ENCODE measurements around the gene ARHGEF33. TPM values are rescaled to one million over a fixed set of nuclear protein-coding genes. Genes with fewer than 3 reads are reported as not detected.

The ARHGEF33 gene
- total RNA-seq, 1 experiment from 2014 or later = not detected

DNA sequence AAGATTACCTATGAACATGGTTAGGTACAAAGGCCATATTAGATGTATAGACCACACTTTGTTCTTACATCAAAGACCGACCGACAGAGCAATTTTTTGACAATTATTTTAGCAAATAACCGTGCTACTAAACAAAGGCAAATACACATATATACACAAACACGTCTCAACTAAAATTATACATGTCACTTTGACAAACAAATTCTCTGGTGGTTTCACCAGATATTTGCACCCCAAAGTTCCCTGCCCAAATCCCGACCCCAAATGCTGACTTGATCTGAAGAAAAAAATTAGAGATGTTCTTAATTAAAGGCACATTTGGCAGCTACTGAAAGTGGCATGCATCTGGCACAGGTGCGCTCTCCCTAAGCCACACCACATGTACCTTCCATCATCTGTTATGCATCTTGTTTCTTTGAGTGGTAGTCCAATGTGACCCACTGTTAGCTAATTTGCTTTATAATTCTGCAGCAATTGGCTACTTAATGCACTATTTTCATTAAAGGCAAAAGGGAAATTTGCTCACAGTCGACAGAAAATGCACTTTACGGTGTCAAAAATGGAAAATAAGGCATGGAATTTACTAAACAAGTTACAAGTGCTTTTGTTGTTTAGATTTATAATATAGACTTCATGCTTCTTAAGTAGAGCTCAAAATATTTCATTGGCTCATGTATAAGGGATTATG is 92.1 kb downstream of the ARHGEF33 start:
- DNase-seq (ENCODE audit: low read depth) = no peak
- in situ Hi-C loops (cut with HindIII; ENCODE audit: low pct_unique_long_range_greater_than_20kb, low sequenced_read_pairs) = no loop called here

DNA sequence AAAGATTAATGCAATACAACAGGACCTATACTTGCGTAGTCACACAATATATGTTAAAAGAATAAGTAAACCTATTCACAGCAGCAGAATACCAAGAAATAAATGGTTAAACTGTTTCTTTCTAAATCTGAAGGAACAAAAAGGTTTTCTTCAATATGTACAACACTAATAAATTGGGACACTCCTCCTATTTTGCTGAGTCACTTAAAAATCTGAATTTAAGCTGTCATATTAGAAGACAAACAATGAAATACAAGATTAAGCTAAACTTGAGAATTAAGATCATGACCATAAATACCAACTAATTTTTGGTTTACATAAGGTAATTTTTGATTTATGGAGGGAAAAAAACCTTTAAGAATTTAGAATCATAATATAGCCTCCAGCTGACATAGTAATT is 92.8 kb downstream of the ARHGEF33 start:
- DNase-seq (ENCODE audit: low read depth) = no peak
- in situ Hi-C loops (cut with HindIII; ENCODE audit: low pct_unique_long_range_greater_than_20kb, low sequenced_read_pairs) = no loop called here

GRCh38 chr2:38988716-38989115 is 99.0 kb downstream of the ARHGEF33 start:
- no peak for DNase-seq (ENCODE audit: low read depth)
- in situ Hi-C loops (cut with HindIII; ENCODE audit: low pct_unique_long_range_greater_than_20kb, low sequenced_read_pairs) = no loop called here

DNA sequence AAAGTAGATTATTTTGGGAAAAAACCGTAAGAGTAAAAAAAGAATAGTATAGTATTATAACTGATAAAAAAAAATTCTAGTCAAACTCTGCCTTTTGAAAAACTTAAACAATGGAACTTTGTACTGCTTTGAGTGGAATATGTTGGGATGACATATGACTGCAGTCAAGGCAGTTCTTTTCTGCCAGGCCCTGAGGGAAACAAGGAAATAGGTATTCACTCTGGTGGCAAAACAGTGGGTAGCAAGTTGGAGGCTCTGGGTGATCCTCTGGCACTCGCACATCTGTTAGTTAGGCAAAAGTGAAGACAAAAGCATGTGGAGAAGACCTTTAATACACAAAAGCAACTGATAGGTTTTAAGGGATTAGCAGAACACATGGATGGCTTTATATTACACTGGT is 102.2 kb downstream of the ARHGEF33 start:
- DNase-seq (ENCODE audit: low read depth) = no peak
- in situ Hi-C loops (cut with HindIII; ENCODE audit: low pct_unique_long_range_greater_than_20kb, low sequenced_read_pairs) = no loop called here

GRCh38 chr2:38997781-38998180 is 108.1 kb downstream of the ARHGEF33 start:
- DNase-seq (ENCODE audit: low read depth) = peak; percentile 63
- in situ Hi-C loops (cut with HindIII; ENCODE audit: low pct_unique_long_range_greater_than_20kb, low sequenced_read_pairs) = no loop called here

DNA sequence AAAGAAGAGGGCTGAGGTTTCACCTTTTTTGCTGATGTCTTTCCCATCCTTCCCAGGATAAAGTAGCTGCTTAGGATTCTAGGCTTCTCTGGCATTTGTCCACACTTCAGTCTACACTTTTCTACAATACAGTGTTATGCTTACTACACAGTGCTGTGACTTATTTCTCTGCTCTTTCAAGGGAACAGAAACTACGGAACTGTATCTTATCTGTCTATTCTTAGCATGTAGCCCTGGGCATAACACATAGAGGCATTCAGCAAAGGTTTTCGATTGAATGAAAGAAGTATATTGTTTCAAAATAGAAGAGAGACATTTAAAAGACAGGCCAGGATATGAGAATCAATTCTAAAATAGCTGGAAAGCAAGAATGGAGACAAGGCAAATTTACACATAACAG is 110.9 kb downstream of the ARHGEF33 start:
- DNase-seq (ENCODE audit: low read depth) = no peak
- in situ Hi-C loops (cut with HindIII; ENCODE audit: low pct_unique_long_range_greater_than_20kb, low sequenced_read_pairs) = no loop called here

DNA sequence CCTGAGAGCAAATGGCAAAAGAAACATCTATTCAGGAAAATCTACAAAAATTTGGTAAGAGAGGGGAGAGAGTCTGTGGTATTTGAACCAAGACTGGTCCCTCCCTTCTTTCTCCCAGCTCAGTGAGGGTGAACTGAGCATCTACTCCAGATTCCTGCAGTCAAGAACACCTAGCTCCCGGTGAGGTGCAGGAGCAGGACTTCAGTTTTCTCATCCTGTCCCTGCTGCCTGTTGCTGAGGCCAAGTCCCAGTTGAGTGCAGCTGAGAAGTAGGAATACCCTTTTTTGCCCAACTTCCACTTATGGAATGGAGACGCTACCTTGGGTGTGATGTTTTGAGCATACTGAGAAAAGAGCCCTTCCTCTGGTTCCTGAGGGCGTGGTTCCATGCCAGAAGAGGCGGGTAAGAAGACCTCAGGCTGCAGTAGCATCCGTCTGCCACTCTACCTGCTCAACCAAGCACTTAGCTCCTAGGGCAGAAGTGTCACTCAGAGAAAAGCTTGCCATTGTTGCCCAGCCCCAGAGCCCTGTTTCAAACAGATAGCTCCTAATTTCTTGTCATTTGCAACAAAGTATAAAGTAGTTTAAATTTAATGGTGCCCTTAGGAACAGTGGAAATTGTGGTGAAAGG is 118.3 kb downstream of the ARHGEF33 start:
- DNase-seq (ENCODE audit: low read depth) = no peak
- in situ Hi-C loops (cut with HindIII; ENCODE audit: low pct_unique_long_range_greater_than_20kb, low sequenced_read_pairs) = no loop called here

DNA sequence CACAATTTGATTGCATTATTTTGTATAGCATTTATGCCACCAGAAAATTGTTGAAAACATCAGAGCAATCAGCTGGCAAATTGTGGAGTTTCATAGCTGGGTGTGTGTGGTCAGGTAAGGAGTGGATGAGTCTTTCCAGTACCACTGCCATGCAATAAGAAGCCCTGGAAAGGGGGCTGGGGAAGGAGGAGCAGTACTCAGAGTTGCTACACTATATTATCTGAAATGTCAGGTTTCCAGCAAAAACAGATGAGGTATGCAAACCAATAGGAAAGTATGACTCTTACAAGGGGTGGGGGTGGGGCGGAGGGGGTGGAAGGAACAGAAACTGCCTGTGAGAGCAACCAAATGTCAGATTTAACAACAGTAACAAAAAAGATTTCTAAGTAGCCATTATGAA is 119.0 kb downstream of the ARHGEF33 start:
- in situ Hi-C loops (cut with HindIII; ENCODE audit: low pct_unique_long_range_greater_than_20kb, low sequenced_read_pairs) = no loop called here

DNA sequence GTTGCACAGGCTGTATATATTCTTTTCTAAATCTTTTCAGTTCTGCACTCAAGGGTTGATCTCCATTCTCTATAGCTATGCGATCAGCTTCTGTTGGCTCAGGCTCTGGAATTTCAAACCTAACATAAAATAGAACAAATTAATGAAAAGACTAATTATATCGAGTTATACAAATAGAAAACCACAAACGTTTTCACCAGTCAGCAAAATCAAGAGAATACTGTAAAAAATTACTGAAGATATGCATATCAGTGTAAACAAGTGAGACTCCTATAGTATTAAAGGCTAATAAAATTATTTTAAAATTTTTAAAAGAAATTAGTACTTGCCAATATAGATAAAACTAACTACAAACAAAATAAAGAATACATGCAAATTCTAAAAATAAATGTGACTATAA is 124.2 kb downstream of the ARHGEF33 start:
- DNase-seq (ENCODE audit: low read depth) = no peak
- in situ Hi-C loops (cut with HindIII; ENCODE audit: low pct_unique_long_range_greater_than_20kb, low sequenced_read_pairs) = no loop called here

More for the DNA sequence above, 119.0 kb downstream of the ARHGEF33 start:
- DNase-seq (ENCODE audit: low read depth) = no peak

GRCh38 chr2:39015424-39015823 is 125.7 kb downstream of the ARHGEF33 start:
- no peak for DNase-seq (ENCODE audit: low read depth)
- in situ Hi-C loops (cut with HindIII; ENCODE audit: low pct_unique_long_range_greater_than_20kb, low sequenced_read_pairs) = no loop called here

GRCh38 chr2:39017334-39017733 is 127.7 kb downstream of the ARHGEF33 start:
- in situ Hi-C loops (cut with HindIII; ENCODE audit: low pct_unique_long_range_greater_than_20kb, low sequenced_read_pairs) = no loop called here
- DNase-seq (ENCODE audit: low read depth) = no peak

GRCh38 chr2:39018638-39019037 is 129.0 kb downstream of the ARHGEF33 start:
- in situ Hi-C loops (cut with HindIII; ENCODE audit: low pct_unique_long_range_greater_than_20kb, low sequenced_read_pairs) = no loop called here
- DNase-seq (ENCODE audit: low read depth) = no peak

DNA sequence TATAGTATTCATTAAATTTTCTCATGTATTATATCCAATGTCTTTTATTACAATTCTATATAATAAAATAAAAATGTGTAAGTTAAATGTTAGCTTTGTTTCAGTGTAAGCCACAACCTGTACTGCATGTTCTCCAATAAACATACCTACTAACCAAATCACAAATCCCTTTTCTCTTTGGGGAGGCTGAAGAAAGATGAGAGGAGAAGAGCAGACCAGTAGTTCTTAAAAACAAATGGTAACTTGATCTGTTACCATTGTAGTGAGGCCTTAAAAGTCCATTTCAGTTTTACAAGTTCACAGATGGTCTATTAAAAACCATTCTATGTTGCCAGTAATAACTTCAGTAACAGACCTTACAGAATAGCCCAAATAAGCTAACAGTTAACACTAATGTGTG is 130.7 kb downstream of the ARHGEF33 start:
- DNase-seq (ENCODE audit: low read depth) = no peak
- in situ Hi-C loops (cut with HindIII; ENCODE audit: low pct_unique_long_range_greater_than_20kb, low sequenced_read_pairs) = no loop called here

DNA sequence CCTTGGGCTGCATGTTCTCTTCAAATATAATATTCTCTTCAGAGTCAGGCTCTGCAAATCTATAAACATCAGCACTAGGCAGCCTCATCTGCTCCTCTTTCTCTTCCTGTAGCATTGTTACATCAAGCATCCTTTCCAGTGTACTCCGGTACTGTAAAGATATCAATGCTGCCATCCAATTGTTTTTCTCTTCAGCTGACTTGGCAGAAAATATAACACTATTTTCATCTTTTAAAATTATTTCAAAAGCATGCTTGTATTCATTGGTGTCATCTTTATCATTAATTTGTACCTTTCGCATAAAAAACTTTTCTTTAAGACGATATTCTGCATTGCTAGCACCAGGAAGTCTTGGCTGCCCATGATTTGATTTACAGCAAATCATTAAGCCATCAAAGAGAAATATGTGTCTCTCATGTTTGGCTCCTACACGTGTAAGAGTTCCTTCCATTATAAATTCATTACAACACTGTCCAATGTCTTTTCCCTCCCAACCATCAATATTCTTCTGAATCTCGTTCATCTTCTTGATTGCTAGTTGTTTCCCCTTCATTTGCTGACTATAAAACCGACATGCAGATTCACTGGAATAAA is 133.1 kb downstream of the ARHGEF33 start:
- in situ Hi-C loops (cut with HindIII; ENCODE audit: low pct_unique_long_range_greater_than_20kb, low sequenced_read_pairs) = no loop called here

DNA sequence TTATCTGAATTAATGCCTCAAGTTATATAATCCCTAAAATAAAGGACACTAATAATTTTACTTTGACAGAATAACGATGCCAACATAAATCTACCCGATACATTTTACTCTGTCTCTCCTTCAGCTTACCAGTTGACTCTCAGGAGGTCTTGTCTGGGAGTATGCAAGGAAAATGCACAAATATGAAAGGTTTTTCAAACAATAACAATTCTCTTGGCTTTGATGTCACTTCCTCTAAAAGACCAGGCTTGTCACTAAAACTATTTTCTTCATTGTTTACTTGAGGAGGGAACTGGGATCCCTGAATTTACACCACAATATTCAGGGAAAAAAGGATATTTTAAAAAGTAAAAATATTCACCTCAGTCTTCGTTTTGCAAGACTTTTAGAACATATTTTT is 134.0 kb downstream of the ARHGEF33 start:
- in situ Hi-C loops (cut with HindIII; ENCODE audit: low pct_unique_long_range_greater_than_20kb, low sequenced_read_pairs) = no loop called here
- DNase-seq (ENCODE audit: low read depth) = no peak

More for the DNA sequence above, 133.1 kb downstream of the ARHGEF33 start:
- DNase-seq (ENCODE audit: low read depth) = no peak

GRCh38 chr2:39024833-39025232 is 135.2 kb downstream of the ARHGEF33 start:
- DNase-seq (ENCODE audit: low read depth) = no peak
- in situ Hi-C loops (cut with HindIII; ENCODE audit: low pct_unique_long_range_greater_than_20kb, low sequenced_read_pairs) = no loop called here
